Nucleus accumbens (tissue), 56 donors: ENCODE data around the gene ZNF688.

Source experiments
- DNase-seq, 56 donors: peaks; one replicate each; lab custom pipeline; 2025; lab: John Stamatoyannopoulos, UW

ZNF688 gene

GRCh38 chr16:30521873-30522641 is 49.5 kb downstream of the ZNF688 start:
- no peak for DNase-seq

- DNase-seq = no peak
Observed at GRCh38 chr16:30521476-30521872, 50.0 kb downstream of the ZNF688 start.
